Measurements from ENCODE around the gene DGKG. TPM values are rescaled to one million over a fixed set of nuclear protein-coding genes. Genes with fewer than 3 reads are reported as not detected.

The DGKG gene
- total RNA-seq, 3 donors from 2014 or later (not counting 1 experiment from before 2014, with no cell fraction given), result 0.25 to 1.6 (median 0.63) TPM

- H3K9me3 ChIP-seq (ENCODE audit: control insufficient read depth, insufficient read depth, low read length), result no peaks in the 10 kb centered on the region
- no peaks in the 10 kb centered on the region for H3K27me3 ChIP-seq (ENCODE audit: control insufficient read depth, insufficient read depth, low read length)
- no peaks in the 10 kb centered on the region for H3K36me3 Mint-ChIP-seq
- TF ChIP-seq CTCF (IDR thresholded peaks at IDR 0.05), result no peak
- no peak overlapping the region for H3K4me3 ChIP-seq (ENCODE audit: low read length)
- 24% methylated on average over 3 of the region's 3 CpGs for WGBS (ENCODE audit: insufficient coverage)
- DNase-seq, result no peak
- intact Hi-C loops (cut with micrococcal nuclease), result no loop called here
- H3K36me3 ChIP-seq (ENCODE audit: control insufficient read depth, insufficient read depth, low read length), result no peaks in the 10 kb centered on the region
- H3K9me3 Mint-ChIP-seq, result no peaks in the 10 kb centered on the region
- no peaks in the 10 kb centered on the region for H3K4me1 Mint-ChIP-seq
- H3K4me1 ChIP-seq (ENCODE audit: control insufficient read depth, insufficient read depth, low read length), result no peaks in the 10 kb centered on the region
- H3K4me3 Mint-ChIP-seq, result no peak overlapping the region
- no peak overlapping the region for H3K27ac ChIP-seq (ENCODE audit: low read length)
- H3K27ac Mint-ChIP-seq, result no peak overlapping the region
- no peak for ATAC-seq
- peaks cover 15% of the 10 kb centered on the region in 2 donors for H3K27me3 Mint-ChIP-seq (ENCODE audit: low read depth in 2 of 2)
These were observed 81.3 kb downstream of the DGKG start for GRCh38 chr3:186280737-186281136.

GRCh38 chr3:186277268-186277909 lies 84.6 kb downstream of the DGKG start:
- Mint-ChIP-seq H3K4me3 (no peak overlapping the region), H3K4me1 (no peaks in the 10 kb centered on the region), H3K9me3 (no peaks in the 10 kb centered on the region), H3K27me3 (ENCODE audit: low read depth in 2 of 2) (peaks cover 15 to 18% of the 10 kb centered on the region in 2 donors), H3K36me3 (no peaks in the 10 kb centered on the region), H3K27ac (no peak overlapping the region)
- TF ChIP-seq CTCF (IDR thresholded peaks at IDR 0.05), result no peak
- no peaks in the 10 kb centered on the region for H3K36me3 ChIP-seq (ENCODE audit: control insufficient read depth, insufficient read depth, low read length)
- no peaks in the 10 kb centered on the region for H3K27me3 ChIP-seq (ENCODE audit: control insufficient read depth, insufficient read depth, low read length)
- no peak overlapping the region for H3K4me3 ChIP-seq (ENCODE audit: low read length)
- intact Hi-C loops (cut with micrococcal nuclease), result no loop called here
- H3K9me3 ChIP-seq (ENCODE audit: control insufficient read depth, insufficient read depth, low read length), result no peaks in the 10 kb centered on the region
- whole genome bisulfite sequencing (ENCODE audit: insufficient coverage), result 86% methylated on average over 8 of the region's 10 CpGs
- ATAC-seq (no peak), DNase-seq (no peak)
- no peak overlapping the region for H3K27ac ChIP-seq (ENCODE audit: low read length)
- H3K4me1 ChIP-seq (ENCODE audit: control insufficient read depth, insufficient read depth, low read length), result no peaks in the 10 kb centered on the region

- H3K27ac ChIP-seq (ENCODE audit: low read length), result no peak overlapping the region
- Mint-ChIP-seq H3K27me3 (ENCODE audit: low read depth in 2 of 2) (peaks cover 8 to 15% of the 10 kb centered on the region in 2 donors), H3K36me3 (no peaks in the 10 kb centered on the region), H3K4me1 (no peaks in the 10 kb centered on the region), H3K4me3 (no peak overlapping the region), H3K9me3 (no peaks in the 10 kb centered on the region), H3K27ac (no peak overlapping the region)
- H3K4me3 ChIP-seq (ENCODE audit: low read length), result no peak overlapping the region
- no peaks in the 10 kb centered on the region for H3K27me3 ChIP-seq (ENCODE audit: control insufficient read depth, insufficient read depth, low read length)
- DNase-seq, result no peak
- no peaks in the 10 kb centered on the region for H3K36me3 ChIP-seq (ENCODE audit: control insufficient read depth, insufficient read depth, low read length)
- TF ChIP-seq CTCF (IDR thresholded peaks at IDR 0.05), result no peak
- H3K4me1 ChIP-seq (ENCODE audit: control insufficient read depth, insufficient read depth, low read length), result no peaks in the 10 kb centered on the region
- 98% methylated on average over 5 of the region's 5 CpGs for WGBS (ENCODE audit: insufficient coverage)
- H3K9me3 ChIP-seq (ENCODE audit: control insufficient read depth, insufficient read depth, low read length), result no peaks in the 10 kb centered on the region
- ATAC-seq, result no peak
- intact Hi-C loops (cut with micrococcal nuclease), result no loop called here
These were observed 86.6 kb downstream of the DGKG start for GRCh38 chr3:186275436-186275835.

- no peak for DNase-seq
- 92% methylated on average over 16 of the region's 16 CpGs for WGBS (ENCODE audit: insufficient coverage)
- no peaks in the 10 kb centered on the region for H3K36me3 Mint-ChIP-seq
- H3K27me3 Mint-ChIP-seq (ENCODE audit: low read depth in 2 of 2), result peaks cover 0 to 8% of the 10 kb centered on the region in 2 donors
- H3K4me1 Mint-ChIP-seq, result no peaks in the 10 kb centered on the region
- H3K27ac Mint-ChIP-seq, result no peak overlapping the region
- intact Hi-C loops (cut with micrococcal nuclease), result no loop called here
- H3K36me3 ChIP-seq (ENCODE audit: control insufficient read depth, insufficient read depth, low read length), result no peaks in the 10 kb centered on the region
- no peak for TF ChIP-seq CTCF (IDR thresholded peaks at IDR 0.05)
- no peak overlapping the region for H3K4me3 ChIP-seq (ENCODE audit: low read length)
- H3K4me3 Mint-ChIP-seq, result no peak overlapping the region
- no peaks in the 10 kb centered on the region for H3K9me3 ChIP-seq (ENCODE audit: control insufficient read depth, insufficient read depth, low read length)
- H3K4me1 ChIP-seq (ENCODE audit: control insufficient read depth, insufficient read depth, low read length), result no peaks in the 10 kb centered on the region
- no peaks in the 10 kb centered on the region for H3K27me3 ChIP-seq (ENCODE audit: control insufficient read depth, insufficient read depth, low read length)
- no peaks in the 10 kb centered on the region for H3K9me3 Mint-ChIP-seq
- no peak overlapping the region for H3K27ac ChIP-seq (ENCODE audit: low read length)
- ATAC-seq, result no peak
These were observed 88.4 kb downstream of the DGKG start for GRCh38 chr3:186273586-186273985.
